Ishikawa (cell line): ENCODE data around the gene FAIM.

Experiments used
- EP300 ChIP-seq: IDR thresholded peaks from 2 replicates; pipeline ENCODE4 v1.6.1; 2012; ENCODE audit warnings: borderline replicate concordance
- TEAD4 ChIP-seq: IDR thresholded peaks from 2 replicates; pipeline ENCODE4 v1.6.1; 2012

- TF ChIP-seq TEAD4 (no peak; the same call in 1 of the 2 replicates), EP300 (no peak)
Observed at GRCh38 chr3:138608322-138609135, at the start of gene FAIM.
